ENCODE results near the gene AFAP1L1. TPM values are rescaled to one million over a fixed set of nuclear protein-coding genes. Genes with fewer than 3 reads are reported as not detected.

The AFAP1L1 gene
- total and polyA plus RNA-seq, 2 donors (not counting 3 experiments of a cell fraction or from before 2014, with no cell fraction given) = 7.9 to 73.2 TPM

DNA sequence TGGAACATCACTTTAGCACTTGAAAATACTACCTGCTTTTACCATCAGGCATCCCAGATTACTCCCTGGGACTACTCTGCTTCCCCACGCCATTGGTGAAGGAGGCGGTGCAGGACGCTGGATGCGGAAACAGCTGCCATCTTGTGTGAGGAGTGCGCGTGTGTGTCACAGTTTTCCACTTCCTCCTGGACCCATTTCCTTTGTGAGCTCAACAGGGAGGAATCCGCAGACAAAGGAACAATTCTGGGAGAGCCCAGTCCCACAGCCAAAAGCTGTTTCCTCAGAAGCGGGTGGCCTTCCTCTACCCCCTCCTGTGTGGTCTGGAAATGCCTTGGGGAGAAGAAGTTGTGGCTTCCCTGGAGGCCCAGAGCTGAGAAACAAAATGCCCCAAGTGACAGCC lies 16.8 kb downstream of the AFAP1L1 start:
- TF ChIP-seq, protein P1, sequence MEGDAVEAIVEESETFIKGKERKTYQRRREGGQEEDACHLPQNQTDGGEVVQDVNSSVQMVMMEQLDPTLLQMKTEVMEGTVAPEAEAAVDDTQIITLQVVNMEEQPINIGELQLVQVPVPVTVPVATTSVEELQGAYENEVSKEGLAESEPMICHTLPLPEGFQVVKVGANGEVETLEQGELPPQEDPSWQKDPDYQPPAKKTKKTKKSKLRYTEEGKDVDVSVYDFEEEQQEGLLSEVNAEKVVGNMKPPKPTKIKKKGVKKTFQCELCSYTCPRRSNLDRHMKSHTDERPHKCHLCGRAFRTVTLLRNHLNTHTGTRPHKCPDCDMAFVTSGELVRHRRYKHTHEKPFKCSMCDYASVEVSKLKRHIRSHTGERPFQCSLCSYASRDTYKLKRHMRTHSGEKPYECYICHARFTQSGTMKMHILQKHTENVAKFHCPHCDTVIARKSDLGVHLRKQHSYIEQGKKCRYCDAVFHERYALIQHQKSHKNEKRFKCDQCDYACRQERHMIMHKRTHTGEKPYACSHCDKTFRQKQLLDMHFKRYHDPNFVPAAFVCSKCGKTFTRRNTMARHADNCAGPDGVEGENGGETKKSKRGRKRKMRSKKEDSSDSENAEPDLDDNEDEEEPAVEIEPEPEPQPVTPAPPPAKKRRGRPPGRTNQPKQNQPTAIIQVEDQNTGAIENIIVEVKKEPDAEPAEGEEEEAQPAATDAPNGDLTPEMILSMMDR (IDR thresholded peaks at IDR 0.05; ENCODE audit: extremely low read depth in 1 of 2, insufficient read depth in 1 of 2, low read depth in 1 of 2, low read length in 2 of 2) = no peak
- TF ChIP-seq FOS (IDR thresholded peaks at IDR 0.05; ENCODE audit: borderline replicate concordance, insufficient read depth, low read length) = no peak
- peak; percentile 77 for TF ChIP-seq JUN (IDR thresholded peaks at IDR 0.05; ENCODE audit: borderline replicate concordance, insufficient read depth, insufficient read length, low read depth)
- TF ChIP-seq POLR2AphosphoS5 (IDR thresholded peaks at IDR 0.05; ENCODE audit: insufficient read depth, low read depth, low read length) = peak; percentile 47
- Histone ChIP-seq H3K4me2 (ENCODE audit: insufficient read depth, low read length) (peak overlapping the region; percentile 8), H3K9ac (replicated peaks; ENCODE audit: extremely low read depth, insufficient read depth, low read length) (peak overlapping the region; percentile 53), H3K4me3 (replicated peaks in 1 of 3; ENCODE audit: insufficient read depth in 1 of 3, low read depth in 1 of 3, low read length in 3 of 3) (no peak overlapping the region), H3K79me2 (ENCODE audit: control insufficient read depth, insufficient read depth, low read length) (no peaks in the 10 kb centered on the region), H3K27me3 (ENCODE audit: control insufficient read depth in 2 of 2, insufficient read depth in 2 of 2, low read length in 2 of 2) (no peaks in the 10 kb centered on the region), H2AFZ (ENCODE audit: low read depth, low read length) (peak overlapping the region; percentile 35), H3K4me1 (ENCODE audit: control insufficient read depth, extremely low read depth, insufficient read depth, low read length) (peaks cover 27% of the 10 kb centered on the region), H3K27ac (ENCODE audit: insufficient read depth, low read depth, low read length) (peak overlapping the region; percentile 86), H3K9me1 (replicated peaks; ENCODE audit: control insufficient read depth, extremely low read depth, insufficient read depth, low read length) (no peaks in the 10 kb centered on the region), H3K36me3 (ENCODE audit: control insufficient read depth in 2 of 2, extremely low read depth in 1 of 2, insufficient read depth in 2 of 2, low read length in 2 of 2) (no peaks in the 10 kb centered on the region), H3K9me3 (replicated peaks; ENCODE audit: control insufficient read depth, insufficient read depth, low read length) (no peaks in the 10 kb centered on the region), H4K20me1 (replicated peaks; ENCODE audit: control insufficient read depth, extremely low read depth, insufficient read depth, low read length) (no peaks in the 10 kb centered on the region)
- BruUV-seq (replicated peaks) = no TSS peak
- intact Hi-C loops (cut with micrococcal nuclease) = loop anchor here (1.0 kb wide), 1 partner anchor 57 kb away; the partner anchor contains the start of gene GRPEL2
- peak; percentile 70 for DNase-seq (ENCODE audit: low read depth, low spot score)
- FAIRE-seq = peak; percentile 92
- POLR2A ChIA-PET = interaction anchor here (1.7 kb wide), 1 partner anchor 10 kb away, joined by 10 read pairs; no protein-coding TSS in a partner anchor
- dilution Hi-C loops (cut with MboI; ENCODE audit: extremely low pct_ligation_motif_present, low sequenced_read_pairs) = no loop called here
- CTCF ChIA-PET = interaction anchor here (1.0 to 3.5 kb wide), 12 partner anchors 9 to 147 kb away, joined by 3 to 12 read pairs (median 6); partner anchors contain the start of genes ABLIM3 and AFAP1L1

DNA sequence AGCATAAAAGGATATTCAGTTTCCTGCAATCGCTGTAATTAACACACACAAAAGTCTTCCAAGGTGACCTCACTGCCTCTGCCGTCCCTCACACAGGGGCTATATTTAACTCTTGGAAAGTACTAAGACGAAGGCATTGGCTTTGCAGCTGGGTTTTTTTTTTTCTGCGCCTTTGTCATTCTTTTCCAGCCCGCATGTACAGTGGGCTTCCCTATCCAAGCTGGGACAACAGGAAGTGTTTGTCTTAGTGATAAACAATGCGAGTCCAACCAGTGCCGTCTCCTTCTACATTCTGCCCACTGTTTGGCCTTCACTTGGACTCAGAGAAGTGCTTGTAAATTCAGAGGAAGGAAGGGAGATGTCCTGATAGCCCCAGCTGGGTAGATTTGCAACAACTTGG lies 17.6 kb downstream of the AFAP1L1 start:
- Histone ChIP-seq H3K27me3 (ENCODE audit: control insufficient read depth in 2 of 2, insufficient read depth in 2 of 2, low read length in 2 of 2) (no peaks in the 10 kb centered on the region), H3K4me1 (ENCODE audit: control insufficient read depth, extremely low read depth, insufficient read depth, low read length) (peaks cover 27% of the 10 kb centered on the region), H3K27ac (ENCODE audit: insufficient read depth, low read depth, low read length) (peak overlapping the region; percentile 86), H3K9me3 (replicated peaks; ENCODE audit: control insufficient read depth, insufficient read depth, low read length) (no peaks in the 10 kb centered on the region), H3K9me1 (replicated peaks; ENCODE audit: control insufficient read depth, extremely low read depth, insufficient read depth, low read length) (no peaks in the 10 kb centered on the region), H4K20me1 (replicated peaks; ENCODE audit: control insufficient read depth, extremely low read depth, insufficient read depth, low read length) (no peaks in the 10 kb centered on the region), H3K4me3 (replicated peaks in 1 of 3; ENCODE audit: insufficient read depth in 1 of 3, low read depth in 1 of 3, low read length in 3 of 3) (no peak overlapping the region), H3K36me3 (ENCODE audit: control insufficient read depth in 2 of 2, extremely low read depth in 1 of 2, insufficient read depth in 2 of 2, low read length in 2 of 2) (no peaks in the 10 kb centered on the region), H3K4me2 (ENCODE audit: insufficient read depth, low read length) (peak overlapping the region; percentile 8), H3K9ac (replicated peaks; ENCODE audit: extremely low read depth, insufficient read depth, low read length) (peak overlapping the region; percentile 53), H2AFZ (ENCODE audit: low read depth, low read length) (no peak overlapping the region), H3K79me2 (ENCODE audit: control insufficient read depth, insufficient read depth, low read length) (no peaks in the 10 kb centered on the region)
- FAIRE-seq = peak; percentile 89
- peak; percentile 70 for TF ChIP-seq JUN (IDR thresholded peaks at IDR 0.05; ENCODE audit: borderline replicate concordance, insufficient read depth, insufficient read length, low read depth)
- peak; percentile 55 for TF ChIP-seq GATA2 (IDR thresholded peaks at IDR 0.05; ENCODE audit: insufficient read depth, insufficient read length, low read depth, low read length)
- TF ChIP-seq POLR2AphosphoS5 (IDR thresholded peaks at IDR 0.05; ENCODE audit: insufficient read depth, low read depth, low read length) = no peak
- CTCF ChIA-PET = interaction anchor here (1.0 to 3.5 kb wide), 7 partner anchors 17 to 78 kb away, joined by 3 to 12 read pairs (median 7); partner anchors contain the start of gene AFAP1L1
- POLR2A ChIA-PET = interaction anchor here (1.7 kb wide), 1 partner anchor 10 kb away, joined by 10 read pairs; no protein-coding TSS in a partner anchor
- no TSS peak for BruUV-seq (replicated peaks)
- intact Hi-C loops (cut with micrococcal nuclease) = loop anchor here (1.0 kb wide), 5 partner anchors 9 to 59 kb away; no protein-coding TSS in a partner anchor
- dilution Hi-C loops (cut with MboI; ENCODE audit: extremely low pct_ligation_motif_present, low sequenced_read_pairs) = no loop called here
- peak; percentile 84 for DNase-seq (ENCODE audit: low read depth, low spot score)
